Left ventricle myocardium superior (tissue), 1 donor: ENCODE data around the gene LIN37. TPM values are rescaled to one million over a fixed set of nuclear protein-coding genes. Genes with fewer than 3 reads are reported as not detected.
"Not testable (repeated sequence)": the region's sequence is repeated elsewhere in the genome, so short reads cannot be mapped to it uniquely, and the experiment has no call there.

ENCODE experiments used
- ATAC-seq: fragments of 200-7000 bp; cut with Tn5 transposase; one replicate; pipeline ENCODE4 v1.9.1; 2020; ENCODE audit warnings: mild to moderate bottlenecking, moderate library complexity
- DNase-seq: peaks from one replicate; pipeline ENCODE4 v3.0.0-alpha.2; 2020
- intact Hi-C: fragments of 100-400 bp; cut with micrococcal nuclease; formaldehyde crosslinking; loops from one replicate; pipeline ENCODE4 v1.11.0; 2022
- total RNA-seq: library from RNA; stranded (reverse); fragmentation: NEBNext Ultra II Directional; extraction: Animal tissue kit (Norgen Biotek cat#: 25700); gene quantifications from one replicate; pipeline ENCODE4 v1.2.1, GENCODE V29; 2021
- donor health status: DM: no; HTN: yes; CAD: no; lungs with severe emphysema.

Gene LIN37
- total RNA-seq, 1 donor from 2014 or later: 8.3 TPM

- no peak for DNase-seq
- no peak for ATAC-seq
- intact Hi-C loops: no loop called here
These were observed 18.3 kb downstream of the LIN37 start for GRCh38 chr19:35766571-35767104.

- peak; percentile 70 for ATAC-seq
- DNase-seq: no peak
- intact Hi-C loops: no loop called here
These were observed 19.1 kb downstream of the LIN37 start for GRCh38 chr19:35767288-35768081.

GRCh38 chr19:35768082-35768421, 19.7 kb downstream of the LIN37 start:
- no peak for DNase-seq
- ATAC-seq: no peak
- intact Hi-C loops: no loop called here

- ATAC-seq, intact Hi-C loops: not testable (repeated sequence)
These were observed 24.0 kb downstream of the LIN37 start for GRCh38 chr19:35772362-35772761.

GRCh38 chr19:35773020-35773806, 24.8 kb downstream of the LIN37 start:
- intact Hi-C loops: no loop called here
- ATAC-seq: no peak

More at GRCh38 chr19:35772362-35772761, 24.0 kb downstream of the LIN37 start:
- DNase-seq: not testable (repeated sequence)

GRCh38 chr19:35774274-35775045, 26.1 kb downstream of the LIN37 start:
- intact Hi-C loops: no loop called here
- DNase-seq: no peak
- ATAC-seq: no peak

More at GRCh38 chr19:35773020-35773806, 24.8 kb downstream of the LIN37 start:
- DNase-seq: no peak

- ATAC-seq: peak; percentile 11
- DNase-seq: no peak
- intact Hi-C loops: no loop called here
These were observed 26.6 kb downstream of the LIN37 start for GRCh38 chr19:35775046-35775297.

- DNase-seq (peak; percentile 100), ATAC-seq (peak; percentile 99)
- intact Hi-C loops: no loop called here
These were observed 27.1 kb downstream of the LIN37 start, which contains the start of gene ARHGAP33 for GRCh38 chr19:35775298-35776101. ARHGAP33 (plus strand) TSS chr19:35775564; CDS start chr19:35775659, 95 bp downstream.

GRCh38 chr19:35776102-35776788, 27.9 kb downstream of the LIN37 start:
- ATAC-seq (no peak), DNase-seq (no peak)
- intact Hi-C loops: no loop called here

- DNase-seq (no peak), ATAC-seq (no peak)
- intact Hi-C loops: no loop called here
These were observed 28.9 kb downstream of the LIN37 start for GRCh38 chr19:35777086-35777841.

- intact Hi-C loops: no loop called here
- DNase-seq: no peak
These were observed 29.6 kb downstream of the LIN37 start for GRCh38 chr19:35777961-35778360.

GRCh38 chr19:35779033-35779432, 30.7 kb downstream of the LIN37 start:
- DNase-seq (no peak), ATAC-seq (no peak)
- intact Hi-C loops: no loop called here

More at GRCh38 chr19:35777961-35778360, 29.6 kb downstream of the LIN37 start:
- no peak for ATAC-seq

- no peak for DNase-seq
These were observed 31.7 kb downstream of the LIN37 start for GRCh38 chr19:35780058-35780457.

GRCh38 chr19:35780717-35781116, 32.3 kb downstream of the LIN37 start:
- intact Hi-C loops: no loop called here

More at GRCh38 chr19:35780058-35780457, 31.7 kb downstream of the LIN37 start:
- intact Hi-C loops: no loop called here
- no peak for ATAC-seq

GRCh38 chr19:35781650-35782049, 33.3 kb downstream of the LIN37 start:
- DNase-seq (no peak), ATAC-seq (no peak)
- intact Hi-C loops: no loop called here

More at GRCh38 chr19:35780717-35781116, 32.3 kb downstream of the LIN37 start:
- DNase-seq (no peak), ATAC-seq (no peak)

- no peak for DNase-seq
- intact Hi-C loops: no loop called here
These were observed 34.2 kb downstream of the LIN37 start for GRCh38 chr19:35782589-35782988.

More at GRCh38 chr19:35782589-35782988, 34.2 kb downstream of the LIN37 start:
- ATAC-seq: no peak
